DND-41 (cell line): Measurements from ENCODE around the gene CDA.

Experiments used
- ATAC-seq: fragments of 200-7000 bp; cut with Tn5 transposase; 3 replicates; pipeline ENCODE4 v1.9.1; 2021; ENCODE audit warnings: low read depth; ENCODE audit not compliant: insufficient read depth
- DNase-seq: peaks from one replicate; pipeline ENCODE4 v3.0.0-alpha.2; 2020
- H2AFZ ChIP-seq: 2 replicates; pipeline ENCODE4 v1.6.0; 2012; ENCODE audit warnings: low read depth, low read length
- H3K27ac ChIP-seq: 2 replicates; pipeline ENCODE4 v1.5.1; 2012; ENCODE audit warnings: low read length, inconsistent platforms
- H3K27me3 ChIP-seq: fragments of 200-600 bp; sonication (generic); 2 replicates; pipeline ENCODE4 v1.6.0; 2012; ENCODE audit warnings: low read length, mild to moderate bottlenecking, inconsistent platforms; ENCODE audit not compliant: insufficient read depth, poor library complexity
- H3K36me3 ChIP-seq: 2 replicates; pipeline ENCODE4 v1.5.1; 2012; ENCODE audit warnings: low read length, inconsistent platforms; ENCODE audit not compliant: insufficient read depth
- H3K4me1 ChIP-seq: 2 replicates; pipeline ENCODE4 v1.5.1; 2012; ENCODE audit warnings: mild to moderate bottlenecking, low read length; ENCODE audit not compliant: insufficient read depth
- H3K4me2 ChIP-seq: 2 replicates; pipeline ENCODE4 v1.6.0; 2012; ENCODE audit warnings: mild to moderate bottlenecking, moderate library complexity, low read length, inconsistent platforms; ENCODE audit not compliant: insufficient read depth
- H3K4me3 ChIP-seq, 2 experiments: fragments of 200-600 bp in 1 of 2; shearing (Covaris generic) in 1 of 2; 2 replicates each; pipeline ENCODE4 v1.5.1; 2012 to 2016; ENCODE audit warnings: inconsistent platforms in 2 of 2, low read length in 2 of 2, mild to moderate bottlenecking in 2 of 2, low read depth in 1 of 2, moderate library complexity in 1 of 2
- H3K79me2 ChIP-seq: 2 replicates; pipeline ENCODE4 v1.6.0; 2012; ENCODE audit warnings: low read length, inconsistent platforms; ENCODE audit not compliant: insufficient read depth
- H3K9ac ChIP-seq: 2 replicates; pipeline ENCODE4 v1.6.0; 2012; ENCODE audit warnings: low read depth, mild to moderate bottlenecking, inconsistent platforms, low read length, moderate library complexity
- H3K9me3 ChIP-seq: 2 replicates; pipeline ENCODE4 v1.5.1; 2012; ENCODE audit warnings: low read length, moderate library complexity, mild to moderate bottlenecking, inconsistent platforms; ENCODE audit not compliant: insufficient read depth, severe bottlenecking
- H4K20me1 ChIP-seq: 2 replicates; pipeline ENCODE4 v1.6.0; 2012; ENCODE audit warnings: low read length; ENCODE audit not compliant: insufficient read depth
- EZH2 ChIP-seq: IDR thresholded peaks from 3 replicates; pipeline ENCODE4 v1.6.1; 2012; ENCODE audit warnings: borderline replicate concordance, low read depth, mild to moderate bottlenecking, moderate library complexity, low read length, inconsistent platforms; ENCODE audit not compliant: severe bottlenecking
- TF ChIP-seq, protein P1 (sequence below): IDR thresholded peaks from 2 replicates; pipeline ENCODE4 v1.5.1; 2012; ENCODE audit warnings: borderline replicate concordance, low read length, moderate library complexity, mild to moderate bottlenecking; ENCODE audit not compliant: poor library complexity, severe bottlenecking; ENCODE audit errors: extremely low read depth

Gene CDA

DNA sequence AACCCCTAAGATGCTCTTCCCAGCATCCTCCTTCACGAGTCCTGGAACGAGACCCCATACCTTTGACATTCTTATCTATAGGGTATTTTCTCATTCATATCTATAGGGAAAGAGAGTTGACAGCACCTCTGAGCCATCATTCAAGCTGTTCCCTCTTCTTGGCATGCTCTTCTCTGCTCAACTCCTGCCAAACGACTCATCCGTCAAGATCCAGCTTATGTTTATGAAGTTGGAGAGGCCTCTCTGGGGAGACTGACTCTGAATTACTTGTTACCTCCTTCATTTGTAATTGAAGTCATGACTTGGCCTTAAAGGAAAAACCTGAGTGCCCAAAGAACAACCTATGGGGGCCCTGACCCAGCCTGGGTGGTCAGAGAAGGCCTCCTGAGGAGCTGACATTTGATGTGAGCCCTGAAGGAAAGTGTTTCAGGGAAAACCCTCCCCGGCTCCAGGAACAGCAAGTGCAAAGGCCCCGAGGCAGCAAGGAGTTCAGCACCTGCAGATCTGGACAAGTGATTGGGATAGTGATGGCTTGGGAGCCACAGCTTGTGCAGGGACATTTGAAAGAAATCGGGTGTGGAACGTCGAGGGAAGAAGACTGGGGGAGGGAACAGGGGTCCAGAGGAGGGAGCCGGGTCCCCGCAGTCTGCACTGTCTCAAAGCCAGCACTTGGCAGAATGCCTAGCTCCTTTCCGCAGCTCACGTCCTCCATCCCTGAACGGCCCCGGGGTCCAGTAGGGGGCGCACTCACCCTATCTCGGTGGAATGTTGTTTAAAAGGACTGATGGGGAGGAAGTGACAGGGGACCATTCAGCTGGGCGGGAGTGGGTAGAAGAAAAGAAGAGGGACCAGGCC, 14.0 kb upstream of the CDA start:
- DNase-seq = peak; percentile 68
- H3K9ac ChIP-seq = no peak overlapping the region
- ATAC-seq = peak; percentile 82
- H3K9me3 ChIP-seq = no peaks in the 10 kb centered on the region
- no peak overlapping the region for H2AFZ ChIP-seq
- no peaks in the 10 kb centered on the region for H3K79me2 ChIP-seq
- no peak overlapping the region for H3K27ac ChIP-seq
- H3K36me3 ChIP-seq = no peaks in the 10 kb centered on the region
- H4K20me1 ChIP-seq = no peaks in the 10 kb centered on the region
- no peak overlapping the region for H3K4me3 ChIP-seq
- H3K27me3 ChIP-seq = peaks cover 4% of the 10 kb centered on the region
- no peaks in the 10 kb centered on the region for H3K4me1 ChIP-seq
- TF ChIP-seq EZH2 = no peak
- TF ChIP-seq, protein P1, sequence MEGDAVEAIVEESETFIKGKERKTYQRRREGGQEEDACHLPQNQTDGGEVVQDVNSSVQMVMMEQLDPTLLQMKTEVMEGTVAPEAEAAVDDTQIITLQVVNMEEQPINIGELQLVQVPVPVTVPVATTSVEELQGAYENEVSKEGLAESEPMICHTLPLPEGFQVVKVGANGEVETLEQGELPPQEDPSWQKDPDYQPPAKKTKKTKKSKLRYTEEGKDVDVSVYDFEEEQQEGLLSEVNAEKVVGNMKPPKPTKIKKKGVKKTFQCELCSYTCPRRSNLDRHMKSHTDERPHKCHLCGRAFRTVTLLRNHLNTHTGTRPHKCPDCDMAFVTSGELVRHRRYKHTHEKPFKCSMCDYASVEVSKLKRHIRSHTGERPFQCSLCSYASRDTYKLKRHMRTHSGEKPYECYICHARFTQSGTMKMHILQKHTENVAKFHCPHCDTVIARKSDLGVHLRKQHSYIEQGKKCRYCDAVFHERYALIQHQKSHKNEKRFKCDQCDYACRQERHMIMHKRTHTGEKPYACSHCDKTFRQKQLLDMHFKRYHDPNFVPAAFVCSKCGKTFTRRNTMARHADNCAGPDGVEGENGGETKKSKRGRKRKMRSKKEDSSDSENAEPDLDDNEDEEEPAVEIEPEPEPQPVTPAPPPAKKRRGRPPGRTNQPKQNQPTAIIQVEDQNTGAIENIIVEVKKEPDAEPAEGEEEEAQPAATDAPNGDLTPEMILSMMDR = peak; percentile 84
- H3K4me2 ChIP-seq = no peak overlapping the region

DNA sequence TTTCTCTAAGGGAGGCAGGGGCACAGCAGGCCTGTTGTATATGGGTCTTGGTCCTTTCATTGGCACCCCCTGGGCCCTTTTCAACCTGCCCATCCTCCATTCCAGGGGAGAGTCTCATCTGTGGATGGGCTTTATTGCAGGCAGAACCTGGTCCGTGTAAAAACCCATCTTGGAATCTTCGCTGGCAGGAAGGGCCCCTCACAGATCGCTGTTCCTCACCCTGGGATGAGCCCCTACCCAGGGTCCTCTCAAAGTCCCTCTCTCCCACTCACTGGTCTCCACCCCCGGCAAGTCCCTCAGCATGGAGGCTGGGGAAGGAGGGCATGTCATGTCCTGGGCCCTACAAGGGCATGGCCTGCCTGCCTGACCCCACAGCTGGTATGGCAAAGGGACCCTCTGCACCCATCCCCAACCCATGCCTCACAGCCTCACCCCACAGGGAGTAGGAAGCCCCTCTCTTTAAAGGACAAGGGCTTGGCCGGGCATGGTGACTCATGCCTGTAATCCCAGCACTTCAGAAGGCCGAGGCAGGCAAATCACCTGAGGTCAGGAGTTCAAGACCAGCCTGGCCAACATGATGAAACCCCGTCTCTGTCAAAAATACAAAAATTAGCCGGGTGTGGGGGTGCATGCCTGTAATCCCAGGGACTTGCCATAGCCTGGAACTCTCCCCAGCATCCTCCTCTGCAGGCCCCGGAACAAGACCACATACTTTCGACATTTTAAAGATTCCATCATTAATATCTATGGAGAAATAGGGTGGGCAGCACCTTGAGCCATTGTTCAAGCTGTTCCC, 13.2 kb upstream of the CDA start:
- ATAC-seq (no peak), DNase-seq (no peak)
- Histone ChIP-seq H3K36me3 (no peaks in the 10 kb centered on the region), H3K27ac (no peak overlapping the region), H3K4me2 (no peak overlapping the region), H3K9ac (no peak overlapping the region), H3K79me2 (no peaks in the 10 kb centered on the region), H3K27me3 (peaks cover 4% of the 10 kb centered on the region), H4K20me1 (no peaks in the 10 kb centered on the region), H3K9me3 (no peaks in the 10 kb centered on the region), H3K4me1 (no peaks in the 10 kb centered on the region), H2AFZ (no peak overlapping the region), H3K4me3 (no peak overlapping the region)
- TF ChIP-seq, protein P1 = no peak
- TF ChIP-seq EZH2 = no peak

DNA sequence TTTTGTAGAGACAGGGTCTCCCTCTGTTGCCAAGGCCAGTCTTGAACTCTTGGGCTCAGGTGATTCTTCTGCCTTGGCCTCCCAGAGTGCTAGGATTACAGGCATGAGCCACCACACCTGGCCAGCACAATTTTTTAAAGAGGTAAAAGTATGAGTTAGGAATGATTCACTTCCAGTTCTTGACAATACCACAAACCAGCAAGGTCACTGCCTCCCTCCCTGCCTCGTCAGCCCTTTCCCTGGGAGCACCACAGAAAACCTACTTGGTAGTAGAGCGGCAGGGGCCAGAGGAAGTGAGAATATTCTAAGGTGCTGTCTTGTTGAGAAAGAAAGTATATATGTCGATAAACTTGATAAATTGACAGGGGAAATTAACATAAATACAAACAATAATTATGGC, 10.8 kb upstream of the CDA start:
- Histone ChIP-seq H3K9ac (no peak overlapping the region), H3K27ac (no peak overlapping the region), H2AFZ (no peak overlapping the region), H3K4me2 (no peak overlapping the region), H3K4me1 (no peaks in the 10 kb centered on the region), H3K27me3 (peaks cover 4% of the 10 kb centered on the region), H3K4me3 (no peak overlapping the region), H3K79me2 (no peaks in the 10 kb centered on the region), H3K9me3 (no peaks in the 10 kb centered on the region), H3K36me3 (no peaks in the 10 kb centered on the region), H4K20me1 (no peaks in the 10 kb centered on the region)
- TF ChIP-seq, protein P1 = no peak
- no peak for TF ChIP-seq EZH2
- ATAC-seq = no peak
- no peak for DNase-seq
